ENCODE data around the gene MMS19.

MMS19 gene

GRCh38 chr10:97502916-97503315 is 4.7 kb upstream of the MMS19 start:
- TF ChIP-seq CTCF (IDR thresholded peaks at IDR 0.05; ENCODE audit: low read depth, low read length) (no peak), EZH2phosphoT487 (IDR thresholded peaks at IDR 0.05; ENCODE audit: low read depth) (no peak)
- no peak overlapping the region for H3K4me2 ChIP-seq (ENCODE audit: low read length)
- H3K27me3 ChIP-seq (ENCODE audit: low read depth, low read length), result no peaks in the 10 kb centered on the region
- no peak overlapping the region for H3K9ac ChIP-seq (ENCODE audit: low read length)
- no peak overlapping the region for H3K4me3 ChIP-seq (ENCODE audit: low read length)
- no peak overlapping the region for H2AFZ ChIP-seq (ENCODE audit: low read depth, low read length)
- H3K79me2 ChIP-seq (ENCODE audit: low read length), result peaks cover 3% of the 10 kb centered on the region
- no peaks in the 10 kb centered on the region for H3K9me3 ChIP-seq (ENCODE audit: insufficient read depth, low read length)
- H3K4me1 ChIP-seq (ENCODE audit: low read length), result no peaks in the 10 kb centered on the region
- H4K20me1 ChIP-seq (ENCODE audit: insufficient read depth, low read length), result no peaks in the 10 kb centered on the region
- H3K36me3 ChIP-seq (replicated peaks; ENCODE audit: low read depth, low read length), result no peaks in the 10 kb centered on the region
- no peak overlapping the region for H3K27ac ChIP-seq (ENCODE audit: low read length)

- H3K36me3 ChIP-seq (replicated peaks; ENCODE audit: low read depth, low read length), result no peaks in the 10 kb centered on the region
- TF ChIP-seq CTCF (IDR thresholded peaks at IDR 0.05; ENCODE audit: low read depth, low read length) (no peak), EZH2phosphoT487 (IDR thresholded peaks at IDR 0.05; ENCODE audit: low read depth) (no peak)
- H4K20me1 ChIP-seq (ENCODE audit: insufficient read depth, low read length), result peaks cover 6% of the 10 kb centered on the region; the same call in 1 of the 2 replicates
- no peaks in the 10 kb centered on the region for H3K9me3 ChIP-seq (ENCODE audit: insufficient read depth, low read length)
- H3K4me2 ChIP-seq (ENCODE audit: low read length), result no peak overlapping the region
- no peak overlapping the region for H3K27ac ChIP-seq (ENCODE audit: low read length)
- H3K79me2 ChIP-seq (ENCODE audit: low read length), result peaks cover 30% of the 10 kb centered on the region
- no peaks in the 10 kb centered on the region for H3K27me3 ChIP-seq (ENCODE audit: low read depth, low read length)
- H3K9ac ChIP-seq (ENCODE audit: low read length), result no peak overlapping the region
- no peak overlapping the region for H2AFZ ChIP-seq (ENCODE audit: low read depth, low read length)
- no peak overlapping the region for H3K4me3 ChIP-seq (ENCODE audit: low read length)
- H3K4me1 ChIP-seq (ENCODE audit: low read length), result peaks cover 5% of the 10 kb centered on the region; the same call in 1 of the 2 replicates
Observed at GRCh38 chr10:97500297-97500575, 2.0 kb upstream of the MMS19 start.

- H3K36me3 ChIP-seq (replicated peaks; ENCODE audit: low read depth, low read length), result no peaks in the 10 kb centered on the region
- H3K4me2 ChIP-seq (ENCODE audit: low read length), result peak overlapping the region; percentile 90
- H3K9me3 ChIP-seq (ENCODE audit: insufficient read depth, low read length), result no peaks in the 10 kb centered on the region
- no peak overlapping the region for H2AFZ ChIP-seq (ENCODE audit: low read depth, low read length)
- H3K27me3 ChIP-seq (ENCODE audit: low read depth, low read length), result no peaks in the 10 kb centered on the region
- H3K4me1 ChIP-seq (ENCODE audit: low read length), result peaks cover 5% of the 10 kb centered on the region; the same call in 1 of the 2 replicates
- peaks cover 9% of the 10 kb centered on the region; the same call in 1 of the 2 replicates for H4K20me1 ChIP-seq (ENCODE audit: insufficient read depth, low read length)
- TF ChIP-seq CTCF (IDR thresholded peaks at IDR 0.05; ENCODE audit: low read depth, low read length) (no peak), EZH2phosphoT487 (IDR thresholded peaks at IDR 0.05; ENCODE audit: low read depth) (no peak)
- no peak overlapping the region for H3K27ac ChIP-seq (ENCODE audit: low read length)
- H3K4me3 ChIP-seq (ENCODE audit: low read length), result peak overlapping the region; percentile 99
- peaks cover 35% of the 10 kb centered on the region for H3K79me2 ChIP-seq (ENCODE audit: low read length)
- no peak overlapping the region for H3K9ac ChIP-seq (ENCODE audit: low read length)
Observed at GRCh38 chr10:97499561-97500296, 1.5 kb upstream of the MMS19 start.

DNA sequence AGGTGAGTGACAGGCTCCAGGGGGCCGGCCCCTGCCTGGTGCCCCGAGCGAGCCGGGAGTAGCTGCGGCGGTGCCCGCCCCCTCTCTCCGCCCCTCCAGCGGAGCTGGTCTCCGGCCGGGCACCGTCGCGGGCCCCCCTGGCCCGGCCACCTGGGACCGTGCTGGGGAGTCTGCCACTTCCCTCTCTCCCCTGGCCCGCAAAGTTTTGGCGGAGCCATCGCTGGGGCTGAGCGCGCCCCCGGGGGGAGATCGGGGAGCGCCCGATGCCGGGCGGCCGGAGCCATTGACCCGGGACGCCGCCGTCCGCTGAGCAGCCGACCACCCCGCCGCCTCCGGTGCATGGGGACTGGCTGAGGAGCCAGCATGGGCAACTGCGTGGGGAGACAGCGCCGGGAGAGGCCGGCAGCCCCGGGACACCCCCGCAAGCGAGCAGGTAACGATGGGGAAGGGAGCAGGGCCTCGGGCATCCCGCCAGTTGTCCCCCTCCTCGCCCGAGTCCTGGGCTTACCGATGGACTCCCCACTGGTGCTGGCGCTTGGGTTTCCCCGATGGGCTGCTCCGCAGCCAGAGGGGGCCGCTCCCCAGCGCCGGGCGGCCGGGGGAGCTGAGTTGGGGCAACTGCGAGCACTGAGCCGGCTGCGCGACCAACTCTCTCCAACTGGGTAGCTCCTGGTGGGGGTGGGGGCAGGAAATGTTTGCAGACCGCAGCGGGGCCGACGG is 779 bp upstream of the MMS19 start, which contains the start of gene UBTD1:
Gene UBTD1, plus strand, starts transcription at position 84 of the 720 bp plus-strand sequence. Its CDS starts 280 bp downstream, at position 364.
- Histone ChIP-seq H3K9ac (ENCODE audit: low read length) (peak within 1 kb of the TSS; percentile 93), H3K4me1 (ENCODE audit: low read length) (peaks cover 5% of the 10 kb centered on the region; the same call in 1 of the 2 replicates), H3K79me2 (ENCODE audit: low read length) (peaks cover 42% of the 10 kb centered on the region), H4K20me1 (ENCODE audit: insufficient read depth, low read length) (peaks cover 10% of the 10 kb centered on the region; the same call in 1 of the 2 replicates), H3K36me3 (replicated peaks; ENCODE audit: low read depth, low read length) (no peaks in the 10 kb centered on the region), H3K9me3 (ENCODE audit: insufficient read depth, low read length) (no peaks in the 10 kb centered on the region), H3K27ac (ENCODE audit: low read length) (peak within 1 kb of the TSS; percentile 78), H3K4me3 (ENCODE audit: low read length) (peak within 1 kb of the TSS; percentile 99), H2AFZ (ENCODE audit: low read depth, low read length) (peak within 1 kb of the TSS; percentile 87), H3K27me3 (ENCODE audit: low read depth, low read length) (no peaks in the 10 kb centered on the region), H3K4me2 (ENCODE audit: low read length) (peak within 1 kb of the TSS; percentile 90)
- TF ChIP-seq CTCF (IDR thresholded peaks at IDR 0.05; ENCODE audit: low read depth, low read length) (no peak), EZH2phosphoT487 (IDR thresholded peaks at IDR 0.05; ENCODE audit: low read depth) (no peak)

Measured in OCI-LY3 (cell line).